ENCODE results near the gene ABCA13.

DNA sequence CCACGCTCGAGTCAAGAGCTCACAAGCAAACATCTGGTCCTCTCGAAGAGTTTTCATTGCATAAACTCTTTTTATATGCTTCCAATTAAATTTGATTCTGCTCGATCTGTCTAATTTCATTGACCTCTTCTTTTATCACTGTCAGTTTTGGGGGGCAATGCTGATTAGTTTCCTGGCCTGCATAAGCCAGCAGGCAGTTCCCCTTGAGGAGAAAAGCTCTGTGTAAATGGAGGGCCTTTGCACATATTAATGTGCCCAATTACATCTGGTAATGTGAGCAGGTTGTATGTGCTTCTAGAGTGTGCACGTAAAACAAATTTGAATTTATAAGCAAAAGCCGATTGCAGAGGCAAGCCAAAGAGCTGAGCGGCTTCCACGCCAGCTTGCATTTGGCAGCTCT lies 210.3 kb downstream of the ABCA13 start:
- TF ChIP-seq, protein P1, sequence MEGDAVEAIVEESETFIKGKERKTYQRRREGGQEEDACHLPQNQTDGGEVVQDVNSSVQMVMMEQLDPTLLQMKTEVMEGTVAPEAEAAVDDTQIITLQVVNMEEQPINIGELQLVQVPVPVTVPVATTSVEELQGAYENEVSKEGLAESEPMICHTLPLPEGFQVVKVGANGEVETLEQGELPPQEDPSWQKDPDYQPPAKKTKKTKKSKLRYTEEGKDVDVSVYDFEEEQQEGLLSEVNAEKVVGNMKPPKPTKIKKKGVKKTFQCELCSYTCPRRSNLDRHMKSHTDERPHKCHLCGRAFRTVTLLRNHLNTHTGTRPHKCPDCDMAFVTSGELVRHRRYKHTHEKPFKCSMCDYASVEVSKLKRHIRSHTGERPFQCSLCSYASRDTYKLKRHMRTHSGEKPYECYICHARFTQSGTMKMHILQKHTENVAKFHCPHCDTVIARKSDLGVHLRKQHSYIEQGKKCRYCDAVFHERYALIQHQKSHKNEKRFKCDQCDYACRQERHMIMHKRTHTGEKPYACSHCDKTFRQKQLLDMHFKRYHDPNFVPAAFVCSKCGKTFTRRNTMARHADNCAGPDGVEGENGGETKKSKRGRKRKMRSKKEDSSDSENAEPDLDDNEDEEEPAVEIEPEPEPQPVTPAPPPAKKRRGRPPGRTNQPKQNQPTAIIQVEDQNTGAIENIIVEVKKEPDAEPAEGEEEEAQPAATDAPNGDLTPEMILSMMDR (IDR thresholded peaks at IDR 0.05), result no peak
- no peak for TF ChIP-seq POLR2A (IDR thresholded peaks at IDR 0.05; ENCODE audit: low read depth)
- TF ChIP-seq POLR2AphosphoS5 (IDR thresholded peaks at IDR 0.05), result no peak
- TF ChIP-seq EP300 (IDR thresholded peaks at IDR 0.05), result no peak

Measured in esophagus muscularis mucosa (tissue), 4 donors.